SK-N-SH (cell line): ENCODE results near the gene ZIM2. TPM values are rescaled to one million over a fixed set of nuclear protein-coding genes. Genes with fewer than 3 reads are reported as not detected.

Experiments
- CTCF ChIA-PET: fragments of 300-600, 350-600 bp; formaldehyde crosslinking; extraction: SDS; loops from one replicate; lab custom pipeline; 2021; lab: Yijun Ruan, JAX
- POLR2A ChIA-PET: fragments of 350-600 bp; sonication (Branson Sonifier 250); formaldehyde crosslinking; extraction: SDS; loops from one replicate; lab custom pipeline; 2020; ENCODE audit warnings: antibody characterized with exemption, inconsistent platforms; lab: Yijun Ruan, JAX
- DNase-seq: peaks from one replicate; pipeline ENCODE4 v3.0.0; 2012
- H2AFZ ChIP-seq: fragments of 200-600 bp; sonication (generic); 2 replicates; pipeline ENCODE4 v1.8.1; 2016; ENCODE audit warnings: antibody characterized with exemption, mild to moderate bottlenecking, low read depth
- H3F3A ChIP-seq: fragments of 200-600 bp; sonication (generic); replicated peaks from 2 replicates; pipeline ENCODE3; 2016; ENCODE audit warnings: antibody characterized with exemption, mild to moderate bottlenecking; ENCODE audit not compliant: insufficient read depth
- H3K27ac ChIP-seq, 2 experiments: fragments of 200-500 bp in 1 of 2; fragments of 200-600 bp in 1 of 2; sonication (Bioruptor generic) in 1 of 2; sonication (generic), shearing (Covaris generic) in 1 of 2; 2 replicates each; pipeline versions ENCODE4 v1.5.1 to v1.6.1; 2014 to 2016; ENCODE audit warnings: low read depth in 2 of 2, inconsistent platforms in 1 of 2, low read length in 1 of 2, mild to moderate bottlenecking in 1 of 2, mixed read lengths in 1 of 2
- H3K27me3 ChIP-seq: fragments of 200-600 bp; sonication (generic), shearing (Covaris generic); 2 replicates; pipeline ENCODE4 v1.6.1; 2016; ENCODE audit warnings: mixed run types; ENCODE audit not compliant: insufficient read depth
- H3K36me3 ChIP-seq, 2 experiments: fragments of 200-500 bp in 1 of 2; fragments of 200-600 bp in 1 of 2; sonication (Bioruptor generic) in 1 of 2; sonication (generic) in 1 of 2; replicated peaks in 1 of 2; 2 replicates each; pipeline versions ENCODE3 to v1.5.1; 2014 to 2016; ENCODE audit warnings: low read length in 1 of 2, mild to moderate bottlenecking in 1 of 2; ENCODE audit not compliant: insufficient read depth in 2 of 2, control insufficient read depth in 1 of 2
- H3K4me1 ChIP-seq, 2 experiments: fragments of 200-500 bp in 1 of 2; fragments of 200-600 bp in 1 of 2; sonication (Bioruptor generic) in 1 of 2; sonication (generic), shearing (Covaris generic) in 1 of 2; 2 replicates each; pipeline versions ENCODE4 v1.5.1 to v1.6.1; 2014 to 2016; ENCODE audit warnings: low read depth in 1 of 2, low read length in 1 of 2, mixed run types in 1 of 2; ENCODE audit not compliant: insufficient read depth in 2 of 2, control insufficient read depth in 1 of 2
- H3K4me2 ChIP-seq: fragments of 200-600 bp; sonication (generic), shearing (Covaris generic); 2 replicates; pipeline ENCODE4 v1.6.1; 2017; ENCODE audit warnings: mixed run types
- H3K4me3 ChIP-seq, 2 experiments: fragments of 200-500 bp in 1 of 2; fragments of 200-600 bp in 1 of 2; sonication (Bioruptor generic) in 1 of 2; sonication (generic), shearing (Covaris generic) in 1 of 2; 2 replicates each; pipeline versions ENCODE4 v1.5.1 to v1.8.1; 2014 to 2016; ENCODE audit warnings: low read depth in 2 of 2, inconsistent platforms in 1 of 2, low read length in 1 of 2, mild to moderate bottlenecking in 1 of 2, mixed read lengths in 1 of 2, moderate library complexity in 1 of 2
- H3K79me2 ChIP-seq: fragments of 200-600 bp; sonication (generic); 2 replicates; pipeline ENCODE4 v1.8.1; 2017; ENCODE audit warnings: mild to moderate bottlenecking; ENCODE audit not compliant: insufficient read depth
- H3K9ac ChIP-seq: fragments of 200-600 bp; sonication (generic); 2 replicates; pipeline ENCODE4 v1.6.1; 2017; ENCODE audit warnings: mixed run types
- H3K9me2 ChIP-seq: fragments of 200-600 bp; sonication (generic); 2 replicates; pipeline ENCODE4 v1.6.1; 2017; ENCODE audit warnings: mixed run types
- H3K9me3 ChIP-seq: fragments of 200-600 bp; sonication (generic); 2 replicates; pipeline ENCODE4 v1.6.1; 2017; ENCODE audit warnings: mixed run types, mild to moderate bottlenecking, moderate library complexity
- H4K20me1 ChIP-seq: fragments of 200-600 bp; sonication (generic); 2 replicates; pipeline ENCODE4 v1.6.1; 2017; ENCODE audit warnings: mild to moderate bottlenecking, mixed run types; ENCODE audit not compliant: insufficient read depth
- CTCF ChIP-seq: fragments of 200-600 bp; sonication (generic); IDR thresholded peaks from 2 replicates; pipeline ENCODE4 v1.6.1; 2017; ENCODE audit warnings: antibody characterized with exemption, mild to moderate bottlenecking, moderate library complexity
- EP300 ChIP-seq, 2 experiments: IDR thresholded peaks; 2 replicates each; pipeline versions ENCODE4 v1.4.0 to v1.6.1; 2012; ENCODE audit warnings: borderline replicate concordance in 1 of 2, low read depth in 1 of 2, low read length in 1 of 2
- FOSL2 ChIP-seq: IDR thresholded peaks from 2 replicates; pipeline ENCODE4 v1.4.0; 2012; ENCODE audit warnings: low read depth, mild to moderate bottlenecking, moderate library complexity, borderline replicate concordance
- FOXJ3 ChIP-seq: sonication (generic); formaldehyde crosslinking; IDR thresholded peaks from 2 replicates; pipeline ENCODE4 v1.5.1; 2020; ENCODE audit warnings: mild to moderate bottlenecking, missing genetic modification reagents
- MAX ChIP-seq: IDR thresholded peaks from 2 replicates; pipeline ENCODE4 v1.4.0; 2012; ENCODE audit warnings: low read depth
- NFIC ChIP-seq: IDR thresholded peaks from 2 replicates; pipeline ENCODE4 v1.4.0; 2012; ENCODE audit warnings: borderline replicate concordance
- PBX3 ChIP-seq: IDR thresholded peaks from 2 replicates; pipeline ENCODE4; 2012
- RAD21 ChIP-seq: IDR thresholded peaks from 2 replicates; pipeline ENCODE4 v1.6.1; 2012; ENCODE audit warnings: mild to moderate bottlenecking, low read length
- SIN3A ChIP-seq: IDR thresholded peaks from 2 replicates; pipeline ENCODE4 v1.6.1; 2012; ENCODE audit warnings: low read depth, mild to moderate bottlenecking, low read length, moderate library complexity, borderline replicate concordance
- USF1 ChIP-seq: IDR thresholded peaks from 2 replicates; pipeline ENCODE4 v1.4.0; 2012; ENCODE audit warnings: low read depth, borderline replicate concordance
- USF2 ChIP-seq: fragments of 150-350 bp; IDR thresholded peaks from 2 replicates; pipeline ENCODE4 v1.6.1; 2017; ENCODE audit warnings: antibody characterized with exemption, low read length, low read depth, borderline replicate concordance
- YY1 ChIP-seq: IDR thresholded peaks from 2 replicates; pipeline ENCODE4 v1.4.0; 2012; ENCODE audit warnings: low read depth, mild to moderate bottlenecking
- whole genome bisulfite sequencing: methylation state at CpG from one replicate; pipeline ENCODE4 v1.1.6; 2017; ENCODE audit warnings: low lambda C conversion rate; 5-methylcytosine and 5-hydroxymethylcytosine counted together
- polyA plus RNA-seq, 3 experiments: library from polyadenylated mRNA; depleted of rRNA; stranded (reverse); fragments of >200 nt; gene quantifications; 2 replicates each; pipeline ENCODE4 v1.2.3, GENCODE V29; 2012

Gene ZIM2
- polyA plus RNA-seq, 1 of the 3 experiments (the other 2 are of a cell fraction) = not detected

- peaks cover 10% of the 10 kb centered on the region; the same call in 1 of the 2 replicates for H3K9me3 ChIP-seq
- DNase-seq = no peak
- POLR2A ChIA-PET = no interaction called here
- no peak overlapping the region for H3K9ac ChIP-seq
- H3K4me2 ChIP-seq = no peak overlapping the region
- H4K20me1 ChIP-seq = no peaks in the 10 kb centered on the region
- no peaks in the 10 kb centered on the region for H3K79me2 ChIP-seq
- H2AFZ ChIP-seq = no peak overlapping the region
- H3K4me3 ChIP-seq = no peak overlapping the region
- no peaks in the 10 kb centered on the region for H3K4me1 ChIP-seq
- WGBS = 20% methylated on average over 3 of the region's 3 CpGs
- H3K9me2 ChIP-seq = no peaks in the 10 kb centered on the region
- no peaks in the 10 kb centered on the region for H3K36me3 ChIP-seq
- TF ChIP-seq MAX = no peak
- TF ChIP-seq EP300 (IDR thresholded peaks at IDR 0.05; ENCODE audit: borderline replicate concordance in 1 of 2, low read depth in 1 of 2, low read length in 1 of 2) = no peak
- no peak for TF ChIP-seq RAD21
- no peak for TF ChIP-seq SIN3A
- TF ChIP-seq PBX3 = no peak
- TF ChIP-seq CTCF = no peak
- TF ChIP-seq, all 33 proteins: peak for 0
- CTCF ChIA-PET = no interaction called here
- H3K27me3 ChIP-seq = no peaks in the 10 kb centered on the region
- no peak overlapping the region for H3K27ac ChIP-seq
- H3F3A ChIP-seq = no peaks in the 10 kb centered on the region
Measured at GRCh38 chr19:56808717-56809392, 31.7 kb downstream of the ZIM2 start.

- TF ChIP-seq NFIC = no peak
- TF ChIP-seq FOXJ3 (CRISPR knock-in tag) = no peak
- no peak for TF ChIP-seq YY1
- no peak for TF ChIP-seq USF1
- TF ChIP-seq USF2 = no peak
- TF ChIP-seq EP300 (IDR thresholded peaks at IDR 0.05; ENCODE audit: borderline replicate concordance in 1 of 2, low read depth in 1 of 2, low read length in 1 of 2) = no peak
- TF ChIP-seq FOSL2 = no peak
- Histone ChIP-seq H2AFZ (no peak overlapping the region), H3K9me3 (peaks cover 20% of the 10 kb centered on the region; the same call in 1 of the 2 replicates), H3K27ac (no peak overlapping the region), H3K4me2 (no peak overlapping the region), H3K4me3 (no peak overlapping the region), H3K79me2 (no peaks in the 10 kb centered on the region), H3K27me3 (no peaks in the 10 kb centered on the region), H3K9me2 (no peaks in the 10 kb centered on the region), H4K20me1 (no peaks in the 10 kb centered on the region), H3F3A (no peaks in the 10 kb centered on the region), H3K9ac (no peak overlapping the region), H3K36me3 (no peaks in the 10 kb centered on the region), H3K4me1 (no peaks in the 10 kb centered on the region)
- DNase-seq = no peak
- CTCF ChIA-PET = interaction anchor here (1.5 kb wide), 1 partner anchor 293 kb away, joined by 4 read pairs; no protein-coding TSS in a partner anchor
- POLR2A ChIA-PET = no interaction called here
Measured at GRCh38 chr19:56806639-56807038, 33.9 kb downstream of the ZIM2 start.
